Activated CD4-positive, alpha-beta T cell treated with anti-CD3 and anti-CD28 coated beads for 36 hours (primary cell): Measurements from ENCODE around the gene ART4. TPM values are rescaled to one million over a fixed set of nuclear protein-coding genes. Genes with fewer than 3 reads are reported as not detected.

ENCODE experiments used
- ATAC-seq: fragments of 200-7000 bp; cut with Tn5 transposase; one replicate; pipeline ENCODE4 v1.10.0; 2021; ENCODE audit warnings: mild to moderate bottlenecking, moderate library complexity
- CTCF ChIA-PET: fragments of 350-600 bp; sonication (Branson Sonifier 250); formaldehyde crosslinking; loops from one replicate; lab custom pipeline; 2021; ENCODE audit warnings: antibody characterized with exemption; lab: Charles Lee
- POLR2A ChIA-PET: fragments of 350-600 bp; sonication (Branson Sonifier 250); formaldehyde crosslinking; loops from one replicate; lab custom pipeline; 2021; ENCODE audit warnings: antibody characterized with exemption, inconsistent platforms; lab: Charles Lee
- DNase-seq: peaks from one replicate; pipeline ENCODE4 v3.0.0-alpha.2; 2020
- H3K27ac Mint-ChIP-seq: one replicate; pipeline ENCODE4 v1.8.0; 2021; ENCODE audit warnings: mixed read lengths
- H3K27me3 Mint-ChIP-seq: one replicate; pipeline ENCODE4 v1.8.0; 2021; ENCODE audit warnings: mixed read lengths
- H3K36me3 Mint-ChIP-seq: one replicate; pipeline ENCODE4 v1.8.0; 2021; ENCODE audit warnings: low read depth, mixed read lengths
- H3K4me1 Mint-ChIP-seq: one replicate; pipeline ENCODE4 v1.8.0; 2021; ENCODE audit warnings: mixed read lengths
- H3K4me3 Mint-ChIP-seq: one replicate; pipeline ENCODE4 v1.8.0; 2021; ENCODE audit warnings: mild to moderate bottlenecking, moderate library complexity, mixed read lengths
- H3K9me3 Mint-ChIP-seq: one replicate; pipeline ENCODE4 v1.8.0; 2021; ENCODE audit warnings: low read depth, mixed read lengths
- intact Hi-C, 2 experiments: fragments of 100-400 bp; cut with DNase I in 1 of 2; cut with micrococcal nuclease in 1 of 2; formaldehyde crosslinking; loops; one replicate each; pipeline versions ENCODE4 v1.14.2 to v1.15.1; 2022 to 2024; cut with DNase I, micrococcal nuclease
- total RNA-seq, 2 experiments: library from RNA; stranded (reverse); gene quantifications; one replicate each; pipeline ENCODE4 v1.2.3, GENCODE V29; 2021

ART4 gene
- total RNA-seq, 2 experiments from 2014 or later: not detected

- H3K27me3 Mint-ChIP-seq: no peaks in the 10 kb centered on the region
- H3K9me3 Mint-ChIP-seq: no peaks in the 10 kb centered on the region
- DNase-seq: no peak
- peaks cover 11% of the 10 kb centered on the region for H3K36me3 Mint-ChIP-seq
- ChIA-PET POLR2A (interaction anchor here (2.2 kb wide), 1 partner anchor 11 kb away, joined by 9 read pairs; no protein-coding TSS in a partner anchor), CTCF (interaction anchor here (0.8 to 1.0 kb wide), 2 partner anchors 21 to 215 kb away, joined by 3 to 4 read pairs; no protein-coding TSS in a partner anchor)
- no peak overlapping the region for H3K27ac Mint-ChIP-seq
- no peak overlapping the region for H3K4me3 Mint-ChIP-seq
- peaks cover 11% of the 10 kb centered on the region for H3K4me1 Mint-ChIP-seq
- no peak for ATAC-seq
- intact Hi-C loops: no loop called here
Measured at GRCh38 chr12:14780859-14781258, 62.5 kb downstream of the ART4 start.

GRCh38 chr12:14779834-14780233 lies 63.5 kb downstream of the ART4 start:
- Mint-ChIP-seq H3K9me3 (no peaks in the 10 kb centered on the region), H3K4me3 (no peak overlapping the region), H3K36me3 (peaks cover 8% of the 10 kb centered on the region), H3K4me1 (peaks cover 17% of the 10 kb centered on the region), H3K27ac (no peak overlapping the region), H3K27me3 (no peaks in the 10 kb centered on the region)
- POLR2A ChIA-PET: no interaction called here
- CTCF ChIA-PET: interaction anchor here (1.0 kb wide), 1 partner anchor 50 kb away, joined by 5 read pairs; no protein-coding TSS in a partner anchor
- intact Hi-C loops: loop anchor here in 1 of 2 experiments (10.0 kb wide), 3 partner anchors 385 to 1105 kb away; partner anchors contain the start of gene STRAP
- no peak for DNase-seq
- no peak for ATAC-seq

- DNase-seq: no peak
- intact Hi-C loops: loop anchor here in 1 of 2 experiments (10.0 kb wide), 3 partner anchors 382 to 1108 kb away; partner anchors contain the start of gene STRAP
- Mint-ChIP-seq H3K27me3 (no peaks in the 10 kb centered on the region), H3K4me1 (peaks cover 26% of the 10 kb centered on the region), H3K4me3 (no peak overlapping the region), H3K36me3 (peaks cover 3% of the 10 kb centered on the region), H3K27ac (no peak overlapping the region), H3K9me3 (no peaks in the 10 kb centered on the region)
- CTCF ChIA-PET: interaction anchor here (0.6 to 1.5 kb wide), 4 partner anchors 8 to 164 kb away, joined by 3 to 5 read pairs (median 4); partner anchors contain the start of genes C12orf60 and WBP11
- no peak for ATAC-seq
- POLR2A ChIA-PET: interaction anchor here (1.2 kb wide), 1 partner anchor 15 kb away, joined by 3 read pairs; no protein-coding TSS in a partner anchor
Measured at GRCh38 chr12:14777271-14777670, 66.1 kb downstream of the ART4 start.

- CTCF ChIA-PET: interaction anchor here (1.2 to 2.4 kb wide), 6 partner anchors 16 to 219 kb away, joined by 4 to 14 read pairs (median 5); partner anchors contain the start of genes C12orf60 and WBP11
- no peaks in the 10 kb centered on the region for H3K27me3 Mint-ChIP-seq
- no peak for DNase-seq
- intact Hi-C loops: loop anchor here in 1 of 2 experiments (10.0 kb wide), 3 partner anchors 382 to 1108 kb away; partner anchors contain the start of gene STRAP
- no peaks in the 10 kb centered on the region for H3K9me3 Mint-ChIP-seq
- H3K36me3 Mint-ChIP-seq: peaks cover 3% of the 10 kb centered on the region
- peaks cover 33% of the 10 kb centered on the region for H3K4me1 Mint-ChIP-seq
- no peak for ATAC-seq
- H3K4me3 Mint-ChIP-seq: peak overlapping the region; percentile 96
- POLR2A ChIA-PET: interaction anchor here (3.2 kb wide), 1 partner anchor 26 kb away, joined by 16 read pairs; the partner anchor contains the start of genes C12orf60 and WBP11
- peak overlapping the region; percentile 97 for H3K27ac Mint-ChIP-seq
Measured at GRCh38 chr12:14776236-14776961, 66.9 kb downstream of the ART4 start.

GRCh38 chr12:14775636-14775980 lies 67.7 kb downstream of the ART4 start:
- no peak for ATAC-seq
- no peak for DNase-seq
- Mint-ChIP-seq H3K4me3 (peak overlapping the region; percentile 96), H3K36me3 (peaks cover 8% of the 10 kb centered on the region), H3K27me3 (no peaks in the 10 kb centered on the region), H3K4me1 (peaks cover 35% of the 10 kb centered on the region), H3K27ac (peak overlapping the region; percentile 97), H3K9me3 (no peaks in the 10 kb centered on the region)
- intact Hi-C loops: loop anchor here (1.0 to 10.0 kb wide), 5 partner anchors 135 to 1109 kb away; partner anchors contain the start of gene STRAP (in 1 of the 2)
- POLR2A ChIA-PET: interaction anchor here (1.0 to 3.2 kb wide), 4 partner anchors 9 to 27 kb away, joined by 4 to 16 read pairs (median 5); partner anchors contain the start of genes C12orf60 and WBP11
- CTCF ChIA-PET: interaction anchor here (0.8 to 2.6 kb wide), 11 partner anchors 9 to 220 kb away, joined by 3 to 14 read pairs (median 5); partner anchors contain the start of genes C12orf60 and WBP11

Other genes with a start within 250 kb of the ART4 start
- gene GUCY2C, start 146.9 kb downstream of the ART4 start, total RNA-seq: not detected
- gene WBP11, start 40.0 kb downstream of the ART4 start, total RNA-seq: 100 to 1,000 TPM; 143 to 193 TPM
- gene C12orf60, start 39.9 kb downstream of the ART4 start, total RNA-seq: 1 to 10 TPM; 2.9 to 3.0 TPM
- not detected for gene SMCO3, start 29.3 kb downstream of the ART4 start, total RNA-seq
- not detected for gene MGP, start 42.3 kb upstream of the ART4 start, total RNA-seq
- gene ERP27, start 95.0 kb upstream of the ART4 start, total RNA-seq: 1 to 10 TPM; 1.7 to 2.0 TPM
- gene ARHGDIB, start 118.1 kb upstream of the ART4 start, total RNA-seq: 100 to 1,000 TPM; 596 to 912 TPM
- under 1 TPM in 1 of 2 experiments, not detected in 1; 0.25 TPM for gene PDE6H, start 129.5 kb upstream of the ART4 start, total RNA-seq